Upper lobe of right lung (tissue), 1 donor: ENCODE results near the gene CHN2. TPM values are rescaled to one million over a fixed set of nuclear protein-coding genes. Genes with fewer than 3 reads are reported as not detected.

ENCODE experiments used
- ATAC-seq: fragments of 200-7000 bp; cut with Tn5 transposase; one replicate; pipeline ENCODE4 v1.9.1; 2020; ENCODE audit warnings: mild to moderate bottlenecking, moderate library complexity
- DNase-seq: peaks from one replicate; pipeline ENCODE4 v3.0.0-alpha.2; 2020
- H3K27ac ChIP-seq: fragments of 200-600 bp; one replicate; pipeline ENCODE4 v1.8.0; 2022
- H3K27me3 ChIP-seq: fragments of 200-600 bp; one replicate; pipeline ENCODE4 v1.8.0; 2022; ENCODE audit warnings: mild to moderate bottlenecking
- H3K36me3 ChIP-seq: fragments of 200-600 bp; one replicate; pipeline ENCODE4 v1.8.0; 2022
- H3K4me1 ChIP-seq: fragments of 200-600 bp; one replicate; pipeline ENCODE4 v1.8.0; 2022
- H3K4me3 ChIP-seq: fragments of 200-600 bp; one replicate; pipeline ENCODE4 v1.8.0; 2022; ENCODE audit warnings: mild to moderate bottlenecking
- H3K9me3 ChIP-seq: fragments of 200-600 bp; one replicate; pipeline ENCODE4 v1.8.0; 2022
- CTCF ChIP-seq: fragments of 200-600 bp; IDR thresholded peaks from one replicate; pipeline ENCODE4 v1.8.0; 2022; ENCODE audit warnings: antibody characterized with exemption
- intact Hi-C: fragments of 100-400 bp; cut with DNase I; formaldehyde crosslinking; loops from one replicate; pipeline ENCODE4 v1.11.0; 2022
- total RNA-seq: library from RNA; stranded (reverse); fragmentation: NEBNext Ultra II Directional; extraction: Animal tissue kit (Norgen Biotek cat#: 25700); gene quantifications from one replicate; pipeline ENCODE4 v1.2.1, GENCODE V29; 2021
- donor health status: DM: no; HTN: yes; CAD: no; lungs with severe emphysema.

The CHN2 gene
- total RNA-seq, 1 donor from 2014 or later: 14.4 TPM

- Histone ChIP-seq H3K9me3 (no peaks in the 10 kb centered on the region), H3K4me3 (no peak overlapping the region), H3K36me3 (no peaks in the 10 kb centered on the region), H3K27me3 (peaks cover 22% of the 10 kb centered on the region), H3K27ac (no peak overlapping the region), H3K4me1 (no peaks in the 10 kb centered on the region)
- ATAC-seq (no peak), DNase-seq (no peak)
- intact Hi-C loops: no loop called here
- no peak for TF ChIP-seq CTCF
These were observed 45.5 kb upstream of the CHN2 start for GRCh38 chr7:29149036-29149435.

GRCh38 chr7:29150856-29151255 is 43.7 kb upstream of the CHN2 start:
- intact Hi-C loops: no loop called here
- Histone ChIP-seq H3K4me1 (no peaks in the 10 kb centered on the region), H3K27ac (no peak overlapping the region), H3K27me3 (peaks cover 8% of the 10 kb centered on the region), H3K9me3 (no peaks in the 10 kb centered on the region), H3K4me3 (no peak overlapping the region), H3K36me3 (no peaks in the 10 kb centered on the region)
- no peak for TF ChIP-seq CTCF
- DNase-seq (no peak), ATAC-seq (no peak)

- no peaks in the 10 kb centered on the region for H3K36me3 ChIP-seq
- no peak for DNase-seq
- H3K27ac ChIP-seq: no peak overlapping the region
- H3K27me3 ChIP-seq: no peaks in the 10 kb centered on the region
- no peak overlapping the region for H3K4me3 ChIP-seq
- no peaks in the 10 kb centered on the region for H3K9me3 ChIP-seq
- intact Hi-C loops: no loop called here
- H3K4me1 ChIP-seq: no peaks in the 10 kb centered on the region
- TF ChIP-seq CTCF: no peak
- ATAC-seq: no peak
These were observed 40.5 kb upstream of the CHN2 start for GRCh38 chr7:29154076-29154475.

- H3K27ac ChIP-seq: no peak overlapping the region
- H3K4me1 ChIP-seq: no peaks in the 10 kb centered on the region
- no peaks in the 10 kb centered on the region for H3K9me3 ChIP-seq
- no peak for TF ChIP-seq CTCF
- intact Hi-C loops: no loop called here
- no peak overlapping the region for H3K4me3 ChIP-seq
- no peak for DNase-seq
- H3K36me3 ChIP-seq: no peaks in the 10 kb centered on the region
- no peak for ATAC-seq
- H3K27me3 ChIP-seq: no peaks in the 10 kb centered on the region
These were observed 37.6 kb upstream of the CHN2 start for GRCh38 chr7:29156907-29157452.

- no peaks in the 10 kb centered on the region for H3K27me3 ChIP-seq
- H3K36me3 ChIP-seq: no peaks in the 10 kb centered on the region
- DNase-seq (no peak), ATAC-seq (no peak)
- intact Hi-C loops: no loop called here
- H3K9me3 ChIP-seq: no peaks in the 10 kb centered on the region
- no peak overlapping the region for H3K27ac ChIP-seq
- TF ChIP-seq CTCF: no peak
- H3K4me1 ChIP-seq: no peaks in the 10 kb centered on the region
- H3K4me3 ChIP-seq: no peak overlapping the region
These were observed 35.7 kb upstream of the CHN2 start for GRCh38 chr7:29158795-29159423.

GRCh38 chr7:29160080-29160479 is 34.5 kb upstream of the CHN2 start:
- Histone ChIP-seq H3K4me1 (no peaks in the 10 kb centered on the region), H3K27ac (no peak overlapping the region), H3K9me3 (no peaks in the 10 kb centered on the region), H3K27me3 (no peaks in the 10 kb centered on the region), H3K36me3 (no peaks in the 10 kb centered on the region), H3K4me3 (no peak overlapping the region)
- intact Hi-C loops: no loop called here
- no peak for TF ChIP-seq CTCF
- no peak for DNase-seq
- no peak for ATAC-seq
